HG03469 (cell line): ENCODE measurements around the gene LGI2.

Experiments used
- ATAC-seq: cut with Tn5 transposase; IDR thresholded peaks from one replicate; pipeline ENCODE4 v1.9.1; 2021; ENCODE audit warnings: mild to moderate bottlenecking, moderate library complexity, moderate number of reproducible peaks; ENCODE audit not compliant: unreplicated experiment

The LGI2 gene

DNA sequence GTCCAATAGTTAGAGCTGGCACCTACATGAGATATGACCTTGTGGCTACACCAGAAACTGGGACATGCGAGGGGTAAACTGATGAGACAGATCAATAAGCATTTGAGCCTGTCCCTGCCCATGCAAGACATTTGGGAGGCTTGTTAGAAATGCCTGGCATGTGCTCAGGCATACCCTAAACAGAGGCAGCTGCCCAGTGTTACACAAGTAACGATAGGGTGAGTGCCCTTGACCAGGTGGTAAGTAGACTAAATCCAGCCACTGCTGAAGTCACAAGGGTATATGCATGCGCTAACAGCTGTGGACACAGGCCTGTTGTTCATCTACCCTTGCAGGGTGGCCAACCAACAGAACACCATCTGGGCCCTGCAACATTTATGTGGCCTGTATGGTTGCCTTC is 61.8 kb downstream of the LGI2 start:
- no peak for ATAC-seq

GRCh38 chr4:24968278-24968677 is 62.5 kb downstream of the LGI2 start:
- no peak for ATAC-seq

DNA sequence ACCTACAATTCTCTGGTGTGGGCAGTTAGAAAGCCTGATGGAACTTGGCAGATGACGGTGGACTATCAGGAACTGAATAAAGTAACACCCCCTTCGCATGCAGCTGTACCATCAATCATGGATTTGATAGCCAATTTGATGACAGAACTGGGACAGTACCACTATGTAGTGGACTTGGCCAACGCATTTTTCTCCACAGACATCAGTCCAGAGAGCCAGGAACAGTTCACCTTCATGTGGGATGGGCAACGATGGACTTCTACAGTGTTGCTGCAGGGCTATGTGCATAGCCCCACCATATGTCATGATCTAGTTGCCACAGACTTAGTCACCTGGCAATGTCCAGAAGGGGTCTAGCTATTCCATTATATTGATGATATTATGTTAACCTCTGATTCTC is 63.4 kb downstream of the LGI2 start:
- ATAC-seq, result no peak

DNA sequence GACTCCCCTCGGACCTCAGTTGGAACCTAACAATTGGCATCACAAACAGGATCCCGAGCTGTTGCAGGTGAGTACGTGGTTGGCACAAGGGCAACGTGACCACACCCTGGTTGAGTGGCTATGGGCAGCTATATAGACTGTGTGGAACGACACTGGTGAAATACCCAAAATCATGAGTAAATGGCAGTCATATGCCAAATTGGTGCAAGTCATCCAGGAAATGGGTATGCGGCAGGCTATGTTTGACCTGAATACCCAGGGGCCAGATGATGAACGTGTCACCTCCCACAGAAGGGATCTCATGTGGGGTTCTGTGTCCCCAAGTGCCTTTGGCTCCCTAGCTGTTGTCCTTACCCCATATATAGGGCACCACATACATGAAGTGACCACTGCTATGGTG is 64.7 kb downstream of the LGI2 start:
- no peak for ATAC-seq

DNA sequence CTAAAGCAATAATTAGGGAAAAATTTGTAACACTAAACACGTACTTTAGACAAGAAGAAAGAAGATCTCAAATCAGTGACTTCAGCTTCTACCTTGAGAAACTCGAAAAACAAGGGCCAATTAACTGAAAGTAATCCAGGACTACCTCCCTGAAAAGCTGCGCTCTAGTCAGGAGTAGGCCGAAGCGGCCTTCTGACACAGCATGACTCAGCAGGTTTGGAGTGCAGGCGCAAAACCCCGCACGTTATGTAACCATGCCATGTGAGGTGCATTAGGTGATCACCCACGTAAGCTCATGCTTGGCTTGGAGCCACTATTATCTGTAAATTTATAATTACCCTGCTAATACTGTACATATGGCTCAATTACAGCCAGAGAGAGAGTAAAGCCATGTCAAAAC is 65.1 kb downstream of the LGI2 start:
- ATAC-seq, result no peak

DNA sequence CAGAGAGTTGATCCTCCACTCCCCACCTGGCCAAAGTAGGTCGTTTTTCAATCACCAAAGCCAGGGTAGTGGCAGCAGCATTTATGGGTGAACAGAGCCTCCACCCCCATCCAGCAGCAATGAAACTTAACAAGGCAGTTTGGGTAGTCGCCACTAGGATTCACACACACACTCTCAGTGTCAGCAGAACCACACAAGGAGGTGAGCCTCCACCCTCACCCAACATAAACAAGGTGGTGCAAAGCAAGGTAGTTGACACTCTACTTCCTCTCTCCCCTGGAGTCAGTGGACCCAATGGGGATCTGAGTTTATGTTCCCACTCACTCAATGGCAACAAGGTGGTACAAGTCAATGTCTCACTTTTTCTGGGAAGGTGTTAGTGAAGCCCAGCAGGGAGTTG is 67.5 kb downstream of the LGI2 start:
- ATAC-seq, result no peak

DNA sequence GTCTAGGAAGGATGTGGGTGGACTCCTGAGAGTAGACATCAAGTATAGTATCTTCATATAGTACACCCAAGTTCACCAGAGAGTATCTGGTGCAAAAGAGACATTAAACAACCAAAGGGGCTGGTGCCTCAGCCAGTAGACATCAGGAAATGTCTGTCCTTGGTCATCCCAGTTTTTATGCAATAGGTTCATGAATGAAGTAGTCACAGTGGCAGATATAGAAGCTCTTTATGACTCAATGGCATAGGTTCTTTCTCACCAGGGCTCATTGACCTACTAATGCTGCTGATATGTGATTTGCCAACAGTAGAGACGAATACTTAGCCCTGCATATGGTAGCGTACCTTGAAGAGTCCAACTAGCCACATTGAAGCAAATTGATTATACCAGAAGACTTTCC is 72.9 kb downstream of the LGI2 start:
- ATAC-seq, result no peak

GRCh38 chr4:24956763-24957162 is 74.0 kb downstream of the LGI2 start:
- no peak for ATAC-seq

DNA sequence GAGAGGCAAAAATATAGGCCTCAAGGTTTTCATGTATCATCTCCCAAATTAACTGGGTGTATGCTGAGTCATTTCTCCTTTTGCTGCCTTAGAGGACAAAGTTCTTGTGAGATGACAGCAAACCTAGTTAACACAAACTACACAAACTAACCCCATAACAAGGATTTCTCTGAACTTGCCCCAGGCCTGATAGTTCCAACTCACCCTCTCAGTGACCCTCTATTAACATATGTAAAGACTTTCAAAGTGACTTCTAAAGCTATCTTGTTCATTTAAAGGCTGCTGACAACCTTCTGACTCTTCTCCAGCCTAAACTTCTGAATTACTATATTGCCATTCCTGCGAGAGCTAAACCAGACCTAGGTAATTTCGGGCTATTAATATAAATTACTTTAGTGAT is 74.7 kb downstream of the LGI2 start:
- ATAC-seq, result no peak

DNA sequence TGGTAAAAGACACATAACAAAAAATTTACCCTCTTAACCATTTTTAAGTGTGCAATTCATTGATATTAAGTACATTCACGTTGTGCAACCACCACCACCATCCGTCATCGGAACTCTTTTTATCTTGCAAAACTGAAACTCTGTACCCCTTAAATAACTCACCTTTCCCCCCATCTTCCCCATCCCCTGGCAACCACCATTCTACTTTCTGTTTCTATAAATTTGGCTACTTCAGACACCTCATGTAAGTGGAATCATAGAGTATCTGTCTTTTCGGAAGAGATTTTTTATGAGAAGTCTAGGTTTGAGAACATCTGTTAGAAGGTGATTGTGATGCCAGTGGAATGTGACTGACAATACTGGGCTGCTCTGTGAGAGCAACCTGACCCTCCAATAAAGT is 78.1 kb downstream of the LGI2 start:
- ATAC-seq, result no peak

DNA sequence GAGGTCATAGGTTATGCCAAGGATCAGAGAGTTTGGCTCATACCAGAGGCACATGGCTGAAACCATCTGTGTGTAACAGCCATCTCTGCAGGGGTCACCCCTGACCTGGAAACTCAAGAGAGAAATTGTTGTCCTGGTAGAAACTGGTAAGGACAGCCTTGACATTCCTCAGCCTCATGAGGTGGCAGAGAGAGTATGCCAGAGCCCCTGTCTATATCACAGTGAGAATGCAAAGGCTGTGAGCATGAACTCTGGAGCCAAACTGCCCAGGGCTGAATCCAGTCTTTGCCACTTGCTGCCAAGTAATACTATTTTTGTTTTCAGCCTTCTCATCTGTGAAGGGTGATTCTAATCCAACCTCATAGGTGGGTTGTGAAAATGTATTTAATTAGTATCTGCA is 80.8 kb downstream of the LGI2 start:
- no peak for ATAC-seq
